Activated T-cell treated with anti-CD3 and anti-CD28 coated beads, Interleukin-2, amount 50 U/mL, for 48 hours (primary cell): Measurements from ENCODE around the gene TDP1.

Source experiments
- DNase-seq, 2 experiments: peaks; one replicate each; pipeline ENCODE4 v3.0.0-alpha.2; 2020

Gene TDP1

GRCh38 chr14:89955745-89956660, at the start of gene TDP1:
Gene TDP1 (plus strand): TSS chr14:89955927. CDS start chr14:89963115, 7,188 bp downstream.
- peak; percentile 95 to 97 for DNase-seq

- DNase-seq = no peak
These were observed 49.7 kb upstream of the TDP1 start for GRCh38 chr14:89906000-89906399.

GRCh38 chr14:89907655-89908054, 48.1 kb upstream of the TDP1 start:
- no peak for DNase-seq

GRCh38 chr14:89908712-89909450, 46.8 kb upstream of the TDP1 start:
- DNase-seq = no peak

GRCh38 chr14:89909586-89909985, 46.1 kb upstream of the TDP1 start:
- no peak for DNase-seq

GRCh38 chr14:89910691-89911009, 45.1 kb upstream of the TDP1 start:
- DNase-seq = no peak

GRCh38 chr14:89911010-89911919, 44.5 kb upstream of the TDP1 start:
- DNase-seq = no peak

GRCh38 chr14:89912221-89912620, 43.5 kb upstream of the TDP1 start:
- no peak for DNase-seq

GRCh38 chr14:89912667-89913211, 43.0 kb upstream of the TDP1 start:
- no peak for DNase-seq

- peak; percentile 72 to 74 for DNase-seq
These were observed 40.4 kb upstream of the TDP1 start for GRCh38 chr14:89915114-89915878.

GRCh38 chr14:89918721-89919120, 37.0 kb upstream of the TDP1 start:
- no peak for DNase-seq

- no peak for DNase-seq
These were observed 35.7 kb upstream of the TDP1 start for GRCh38 chr14:89920056-89920455.

GRCh38 chr14:89921346-89921745, 34.4 kb upstream of the TDP1 start:
- DNase-seq = no peak

GRCh38 chr14:89922031-89922907, 33.5 kb upstream of the TDP1 start:
- DNase-seq = no peak

- no peak for DNase-seq
These were observed 31.5 kb upstream of the TDP1 start for GRCh38 chr14:89924268-89924667.

- no peak for DNase-seq
These were observed 29.0 kb upstream of the TDP1 start for GRCh38 chr14:89926694-89927093.

- DNase-seq = no peak
These were observed 28.4 kb upstream of the TDP1 start for GRCh38 chr14:89927186-89927865.

- DNase-seq = no peak
These were observed 22.7 kb upstream of the TDP1 start for GRCh38 chr14:89933002-89933401.

GRCh38 chr14:89936654-89937185, 19.0 kb upstream of the TDP1 start:
- no peak for DNase-seq

- DNase-seq = peak; percentile 26
These were observed 13.8 kb upstream of the TDP1 start for GRCh38 chr14:89941830-89942377.
